Lung microvascular endothelial cell (primary cell): ENCODE results near the gene LACC1. TPM values are rescaled to one million over a fixed set of nuclear protein-coding genes. Genes with fewer than 3 reads are reported as not detected.
A peak's percentile ranks its signal among the peaks of the same experiment; 100 is the strongest.

Source experiments
- DNase-seq, 2 donors: peaks; one replicate each; pipeline versions ENCODE4 v3.0.0 to v3.0.0-alpha.2; 2010; ENCODE audit warnings: low read depth in 2 of 2
- total RNA-seq: library from RNA; depleted of rRNA; stranded (reverse); fragments of >200 nt; gene quantifications from 2 replicates; pipeline ENCODE4 v1.2.1, GENCODE V29; 2014

Gene LACC1
- total RNA-seq, 1 donor from 2014 or later, result 5.8 TPM

GRCh38 chr13:43939086-43939485 lies 59.4 kb downstream of the LACC1 start:
- DNase-seq, result peak in 1 of 2 donors; percentile 9

GRCh38 chr13:43942286-43942685 lies 62.6 kb downstream of the LACC1 start:
- DNase-seq, result no peak

Other genes starting within 250 kb of the LACC1 start
- gene ENOX1, start 92.9 kb upstream of the LACC1 start, total RNA-seq, result under 0.01 and 1.7 TPM in 2 replicates
- 2.4 and 3.1 TPM in 2 replicates for gene CCDC122, start 164 bp upstream of the LACC1 start, total RNA-seq